SW480 (cell line): ENCODE measurements around the gene HADHA.
"Not testable (repeated sequence)": the region's sequence is repeated elsewhere in the genome, so short reads cannot be mapped to it uniquely, and the experiment has no call there.

ENCODE experiments used
- DNase-seq: peaks from one replicate; pipeline ENCODE4 v3.0.0-alpha.2; 2016; ENCODE audit warnings: low spot score

HADHA gene

GRCh38 chr2:26173776-26174482 lies 70.5 kb downstream of the HADHA start:
- no peak for DNase-seq

DNA sequence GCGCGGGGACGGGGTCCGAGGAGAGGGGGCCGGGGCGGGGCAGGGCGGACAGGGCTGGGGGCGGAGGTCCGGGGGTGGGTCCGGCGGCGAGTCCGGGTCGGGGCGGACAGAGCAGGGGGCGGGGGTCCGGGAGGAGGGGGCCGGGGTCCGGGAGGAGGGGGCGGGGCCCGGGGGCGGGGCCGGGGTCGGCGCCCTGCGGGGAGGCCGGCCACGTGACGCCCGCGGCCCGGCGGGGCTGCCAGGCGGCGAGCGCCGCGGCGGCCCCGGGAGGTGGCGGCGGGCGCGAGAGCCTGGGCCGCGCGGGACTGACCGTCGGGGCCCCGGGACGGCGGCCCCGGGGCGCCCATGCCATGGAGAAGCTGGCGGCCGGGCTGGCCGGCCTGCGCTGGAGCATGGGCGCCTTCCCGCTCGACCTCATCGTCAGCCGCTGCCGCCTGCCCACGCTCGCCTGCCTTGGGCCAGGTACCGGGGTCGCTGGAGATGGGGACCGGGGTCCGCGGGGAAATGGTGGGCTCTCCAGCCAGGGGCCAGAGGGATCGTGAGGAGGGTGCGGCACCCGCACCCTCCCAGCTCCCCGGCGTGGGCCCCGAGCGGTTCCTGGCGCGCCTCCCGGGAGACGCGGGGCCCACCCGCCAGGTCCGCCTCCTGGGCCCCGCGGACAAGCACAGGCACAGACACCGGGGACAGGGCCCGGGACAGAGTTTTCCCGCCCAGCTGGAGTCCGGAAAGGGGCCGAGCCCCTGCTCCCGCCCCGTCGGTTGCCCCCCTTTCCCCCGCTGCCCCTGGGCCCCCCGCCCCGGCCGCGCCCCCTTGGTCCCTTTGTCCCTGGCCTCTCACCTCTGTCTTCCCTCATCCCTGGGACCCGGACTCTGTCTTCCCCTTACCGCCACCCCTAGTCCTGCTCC lies 71.3 kb downstream of the HADHA start, which contains the start of gene GAREM2:
GAREM2 (plus strand) TSS at position 218 of the 905 bp plus-strand sequence; CDS start at position 351, 133 bp downstream.
- no peak for DNase-seq

DNA sequence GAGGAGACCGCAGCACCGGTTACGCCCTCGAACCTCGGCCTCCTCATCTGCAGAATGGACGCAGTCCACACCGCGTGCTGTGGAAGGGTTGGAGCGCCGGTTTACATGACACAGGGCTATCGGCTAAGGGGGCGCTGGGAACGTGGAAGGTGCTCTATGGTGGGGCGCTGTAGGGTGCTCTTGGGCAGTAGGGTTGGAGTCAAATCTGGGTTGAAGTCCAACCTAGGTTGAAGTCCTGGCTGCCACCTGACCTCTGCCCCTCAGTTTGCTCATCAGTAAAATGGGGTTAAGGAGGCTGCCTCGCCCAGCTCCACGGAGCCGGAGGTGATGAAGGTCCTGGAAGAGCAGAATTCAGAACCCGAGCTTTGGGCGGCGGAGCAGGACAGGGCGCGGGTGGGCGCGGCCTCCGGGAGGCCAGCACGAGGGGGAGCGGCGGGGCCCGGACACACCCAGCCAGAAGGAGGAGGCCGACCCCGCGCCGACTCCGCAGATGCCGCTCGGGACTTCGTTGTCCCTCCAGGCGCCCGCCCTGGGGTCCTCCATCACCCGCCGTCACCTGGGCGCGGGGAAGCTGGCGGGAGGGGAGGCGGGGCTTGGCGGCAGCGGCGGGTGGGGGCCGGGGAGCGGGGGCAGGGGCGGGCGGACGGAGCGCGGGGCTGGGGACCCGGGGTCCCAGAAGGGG lies 72.1 kb downstream of the HADHA start:
- no peak for DNase-seq

GRCh38 chr2:26170795-26171194 lies 73.6 kb downstream of the HADHA start:
- DNase-seq: no peak

DNA sequence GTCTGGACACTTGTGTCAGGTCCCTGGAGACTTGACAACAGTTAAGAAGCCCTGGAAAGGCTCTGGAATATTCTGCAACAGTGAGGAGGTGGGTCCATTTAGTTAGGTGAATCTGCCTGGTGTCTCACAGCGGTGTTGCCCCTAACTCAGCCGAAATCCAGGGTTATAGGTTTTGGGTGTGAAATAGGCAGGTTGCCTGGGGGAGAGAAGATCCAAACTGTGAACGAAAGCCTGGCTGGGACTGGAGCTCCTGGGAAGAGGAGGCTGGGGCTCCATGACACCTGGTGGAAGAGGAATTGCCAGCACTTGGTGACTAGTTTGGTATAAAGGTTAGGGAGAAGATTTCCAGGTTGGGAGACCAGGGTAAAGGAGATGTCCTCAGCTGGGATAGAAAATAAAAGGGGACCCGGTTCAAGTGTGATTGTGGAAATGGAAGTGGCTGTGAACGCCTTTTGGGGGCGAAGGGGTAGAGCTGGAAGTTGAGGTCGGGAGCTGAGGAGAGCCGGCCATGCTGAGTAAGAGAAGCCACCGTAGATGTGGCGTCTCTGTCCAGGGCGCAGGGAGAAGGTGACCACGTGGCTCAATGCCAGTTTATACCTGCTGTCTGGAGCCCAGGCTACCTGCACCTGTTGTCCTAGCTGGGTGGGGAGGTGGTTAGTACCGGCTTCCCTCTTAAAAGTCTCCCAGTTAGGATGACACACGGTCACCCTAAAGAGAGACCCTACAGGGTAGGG lies 74.6 kb downstream of the HADHA start:
- no peak for DNase-seq

GRCh38 chr2:26169226-26169625 lies 75.2 kb downstream of the HADHA start:
- DNase-seq: no peak

- no peak for DNase-seq
These were observed 75.6 kb downstream of the HADHA start for GRCh38 chr2:26168785-26169184.

DNA sequence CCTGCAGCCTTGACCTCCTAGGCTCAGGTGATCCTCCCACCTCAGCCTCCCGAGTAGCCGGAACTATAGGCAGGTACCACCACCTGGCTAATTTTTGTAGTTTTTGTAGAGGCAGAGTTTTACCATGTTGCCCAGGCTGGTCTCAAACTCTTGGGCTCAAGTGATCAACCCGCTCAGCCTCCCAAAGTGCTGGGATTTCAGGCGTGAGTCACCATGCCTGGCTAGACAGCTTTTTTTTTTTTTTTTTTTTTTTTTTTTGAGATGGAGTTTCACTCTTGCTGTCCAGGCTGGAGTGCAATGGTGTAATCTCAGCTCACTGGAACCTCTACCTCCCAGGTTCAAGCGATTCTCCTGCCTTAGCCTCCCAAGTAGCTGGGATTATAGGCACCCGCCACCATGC lies 77.9 kb downstream of the HADHA start:
- DNase-seq: not testable (repeated sequence)

GRCh38 chr2:26165403-26165802 lies 79.0 kb downstream of the HADHA start:
- DNase-seq: no peak

DNA sequence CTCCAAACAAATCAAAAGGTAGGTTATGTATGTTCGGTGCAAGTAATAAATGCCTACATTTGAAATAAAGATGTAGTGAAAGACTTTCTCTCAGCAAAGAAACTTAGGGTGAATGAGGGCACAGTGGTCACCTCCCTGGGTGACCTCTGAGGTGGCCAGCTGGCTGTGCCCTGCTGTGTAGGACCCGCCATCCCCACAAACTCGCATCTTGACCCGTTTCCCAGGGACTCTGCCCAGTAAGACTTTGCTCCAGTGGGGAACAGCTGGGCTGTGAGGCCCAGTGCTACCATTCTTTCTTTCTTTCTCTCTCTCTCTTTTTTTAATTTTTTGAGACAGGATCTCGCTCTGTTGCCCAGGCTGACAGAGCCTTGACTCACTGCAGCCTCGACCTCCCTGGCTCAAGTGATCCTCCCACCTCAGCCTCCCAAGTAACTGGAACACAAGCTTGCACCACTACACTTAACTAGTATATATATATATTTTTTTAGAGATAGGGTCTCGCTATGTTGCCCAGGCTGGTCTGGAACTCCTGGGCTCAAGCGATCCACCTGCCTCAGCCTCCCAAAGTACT lies 79.7 kb downstream of the HADHA start:
- no peak for DNase-seq

GRCh38 chr2:26164231-26164630 lies 80.2 kb downstream of the HADHA start:
- no peak for DNase-seq

- DNase-seq: no peak
These were observed 81.5 kb downstream of the HADHA start for GRCh38 chr2:26162963-26163362.

DNA sequence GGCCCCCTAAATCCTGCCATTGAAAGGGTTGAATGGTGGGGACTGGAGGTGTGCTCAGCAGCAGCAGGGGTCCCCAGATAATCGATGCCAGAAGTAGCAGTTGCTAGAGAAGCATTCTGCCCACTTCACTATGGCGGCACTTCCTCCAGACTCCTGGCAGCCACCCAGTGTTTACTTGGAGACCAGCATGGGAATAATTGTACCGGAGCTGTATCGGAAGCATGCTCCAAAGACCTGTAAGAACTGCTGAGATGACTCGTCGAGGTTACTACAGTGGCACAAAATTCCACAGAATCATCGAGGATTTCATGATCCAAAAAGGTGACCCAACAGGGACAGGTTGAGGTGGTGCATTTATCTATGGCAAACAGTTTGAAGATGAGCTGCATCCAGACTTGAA lies 82.5 kb downstream of the HADHA start:
- no peak for DNase-seq

- DNase-seq: no peak
These were observed 86.9 kb downstream of the HADHA start for GRCh38 chr2:26157580-26157979.

- DNase-seq: no peak
These were observed 94.2 kb downstream of the HADHA start for GRCh38 chr2:26150243-26150642.

DNA sequence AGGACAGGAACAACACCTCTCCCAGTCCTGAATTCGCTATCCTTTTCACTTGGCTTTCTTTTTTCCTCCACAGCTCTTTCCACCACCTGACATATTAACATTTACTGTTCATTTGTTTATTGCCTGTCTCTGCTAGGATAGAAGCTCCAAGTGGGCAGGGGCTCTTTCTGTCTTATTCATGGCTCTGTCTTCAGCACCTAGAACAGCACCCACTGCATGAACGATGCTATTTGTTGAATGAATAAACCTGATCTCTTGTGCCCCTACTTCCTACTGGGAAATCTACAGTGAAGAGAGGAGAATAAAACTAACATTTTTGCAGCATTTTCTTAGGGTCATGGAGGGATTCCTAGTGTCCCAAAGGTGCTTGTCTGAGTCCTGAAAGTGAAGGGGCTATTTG lies 95.9 kb downstream of the HADHA start:
- DNase-seq: no peak

- peak; percentile 66 for DNase-seq
These were observed 99.3 kb downstream of the HADHA start for GRCh38 chr2:26144953-26145680.

DNA sequence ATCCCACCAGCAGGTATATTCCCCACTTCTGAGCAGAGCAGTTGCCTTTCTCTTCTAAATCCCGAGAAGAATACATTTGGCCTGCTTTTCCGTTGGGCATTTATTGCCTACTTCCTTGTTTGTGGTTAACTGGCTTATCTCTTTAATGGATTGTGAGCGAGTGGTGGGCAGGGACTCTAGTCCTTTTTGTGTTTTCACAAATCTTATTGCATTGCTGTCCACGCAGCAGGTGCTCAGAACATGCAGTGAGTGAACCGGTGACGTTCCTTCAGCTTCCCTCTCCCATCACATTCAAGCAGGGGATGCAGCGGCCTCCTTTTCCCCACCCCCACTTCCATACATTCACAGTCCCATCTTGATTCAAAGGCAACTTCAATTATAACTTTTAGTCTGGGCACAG lies 100.4 kb downstream of the HADHA start:
- DNase-seq: peak; percentile 45

DNA sequence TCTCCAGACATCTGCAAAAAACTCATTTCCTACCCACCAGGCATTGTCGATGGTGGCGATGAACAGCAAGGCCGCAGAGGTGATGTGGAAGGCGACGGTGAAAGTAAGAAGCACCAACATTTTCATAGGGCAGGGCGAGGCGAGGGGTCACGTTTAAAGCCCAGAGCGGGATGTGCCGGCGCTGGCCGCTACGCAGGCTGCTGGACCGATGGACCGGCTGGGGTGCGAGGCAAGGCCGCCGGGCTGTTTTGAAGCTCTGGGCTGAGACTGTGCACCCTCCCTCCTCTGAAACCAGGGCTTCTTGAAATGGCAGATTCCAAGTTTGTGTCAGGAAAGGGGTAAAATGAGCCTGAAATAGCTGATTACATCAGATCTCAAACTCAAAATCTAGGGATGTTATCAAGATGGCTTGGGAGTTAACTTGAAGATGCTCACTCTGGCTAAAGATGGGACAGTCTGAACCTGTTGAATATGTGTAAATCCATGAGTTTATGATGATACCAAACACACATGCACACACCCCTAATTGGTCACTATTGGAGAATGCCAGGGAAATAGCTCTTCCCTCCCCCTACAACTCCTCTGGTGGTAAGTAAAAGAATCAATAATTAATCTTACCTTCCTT lies 103.2 kb downstream of the HADHA start:
- no peak for DNase-seq
